Activated CD4-positive, alpha-beta T cell treated with anti-CD3 and anti-CD28 coated beads for 1 hour (primary cell): ENCODE measurements around the gene LAMP1.
"Not testable (repeated sequence)": the region's sequence is repeated elsewhere in the genome, so short reads cannot be mapped to it uniquely, and the experiment has no call there.

Experiments used
- DNase-seq: peaks from one replicate; pipeline ENCODE4 v3.0.0-alpha.2; 2020

Gene LAMP1

DNA sequence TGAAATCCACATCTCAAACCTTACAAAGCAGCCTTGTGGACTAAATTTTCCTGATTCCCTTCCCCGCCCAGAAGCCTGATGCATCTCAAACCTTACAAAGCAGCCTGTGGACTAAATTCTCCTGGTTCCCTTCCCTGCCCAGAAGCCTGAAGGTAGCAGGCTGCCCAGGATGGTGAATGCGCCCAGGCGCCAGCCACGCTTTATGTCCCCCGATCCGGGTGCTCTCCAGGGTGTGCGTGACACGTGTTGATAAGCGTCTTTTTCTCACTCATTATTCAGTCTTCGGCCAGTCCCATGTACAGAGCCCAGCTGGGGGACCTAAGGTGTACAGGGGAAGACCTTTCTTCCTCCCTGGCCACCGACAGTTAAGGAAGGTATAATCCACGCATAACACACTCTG lies 31.8 kb downstream of the LAMP1 start:
- no peak for DNase-seq

DNA sequence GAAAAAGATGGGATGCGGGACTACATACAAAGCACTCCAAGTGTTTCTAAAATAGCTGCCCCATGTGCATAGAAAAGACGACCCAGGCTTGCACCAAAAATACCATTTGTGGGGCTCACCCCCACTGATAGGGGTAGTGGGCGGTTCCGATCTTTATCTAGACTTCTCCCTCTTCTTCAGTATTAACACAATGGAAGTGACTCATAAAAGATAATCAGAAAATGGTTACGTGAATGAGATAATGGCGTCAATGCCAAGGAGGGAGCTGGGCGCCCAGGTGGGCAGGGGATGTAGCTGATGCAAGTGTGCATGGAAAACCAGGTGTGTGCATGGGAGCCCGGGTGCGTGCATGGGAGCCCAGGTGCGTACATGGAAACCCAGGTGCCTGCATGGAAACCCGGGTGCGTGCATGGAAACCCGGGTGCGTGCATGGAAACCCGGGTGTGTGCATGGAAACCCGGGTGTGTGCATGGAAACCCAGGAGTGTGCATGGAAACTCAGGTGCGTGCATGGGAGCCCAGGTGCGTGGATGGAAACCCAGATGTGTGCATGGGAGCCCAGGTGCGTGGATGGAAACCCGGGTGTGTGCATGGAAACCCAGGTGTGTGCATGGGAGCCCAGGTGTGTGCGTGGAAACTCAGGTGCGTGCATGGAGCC lies 32.7 kb downstream of the LAMP1 start:
- DNase-seq, result no peak

DNA sequence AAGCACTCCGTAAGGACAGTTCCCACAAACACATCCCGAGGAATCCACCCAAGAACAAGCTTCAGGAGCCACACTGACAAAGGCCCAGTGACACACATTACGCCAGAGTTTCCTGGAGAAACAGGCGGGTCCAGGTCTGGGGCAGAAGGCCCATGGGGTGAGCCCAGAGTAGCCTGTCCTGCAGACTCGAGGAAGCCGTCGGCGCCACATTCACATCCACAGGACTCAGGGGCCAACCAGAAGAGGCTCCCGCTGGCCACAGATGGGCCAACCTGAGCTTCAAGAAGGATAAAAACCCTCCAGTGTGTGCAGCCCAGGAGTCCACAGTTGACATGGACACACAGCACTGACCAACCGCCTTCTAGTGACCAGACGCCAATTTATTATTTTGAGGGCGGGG lies 35.6 kb downstream of the LAMP1 start:
- DNase-seq, result no peak

DNA sequence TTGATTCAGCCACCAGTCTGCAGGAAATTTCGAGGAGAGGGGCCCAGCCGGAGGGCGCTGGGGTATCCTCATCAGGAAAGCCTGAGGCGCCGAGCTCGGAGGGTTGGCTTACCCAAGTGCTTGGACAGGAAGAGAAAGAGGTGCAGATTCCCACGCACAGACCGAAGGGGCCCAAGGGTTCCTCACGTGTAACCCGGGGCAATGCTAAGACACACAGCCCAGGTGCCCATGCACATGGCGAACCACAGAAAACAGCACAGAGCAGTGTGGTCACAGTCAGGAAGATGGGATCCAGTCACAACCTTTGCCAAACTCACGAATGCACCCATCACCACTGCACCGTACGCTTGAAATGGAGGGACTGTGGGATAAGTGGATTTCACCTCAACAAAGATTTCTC lies 36.0 kb downstream of the LAMP1 start:
- DNase-seq, result no peak

DNA sequence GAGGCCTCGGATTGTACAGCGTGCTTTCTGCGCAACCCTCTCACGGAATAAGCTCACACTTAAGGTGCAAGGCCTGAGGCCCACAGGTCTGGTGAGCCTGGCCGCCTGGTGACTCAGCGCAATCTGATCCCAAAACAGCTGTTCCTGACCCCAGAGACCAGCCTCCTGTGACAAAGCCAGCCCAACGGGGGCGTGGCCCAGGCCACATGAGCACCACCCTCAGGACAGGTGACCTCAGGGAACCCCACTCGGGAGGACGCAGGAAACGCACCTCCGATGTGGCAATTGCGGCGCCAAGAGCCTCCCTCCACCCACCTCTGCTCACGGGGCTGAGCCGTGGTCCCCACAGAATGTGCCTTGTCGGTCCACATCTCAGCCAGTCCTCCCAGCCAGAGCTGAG lies 40.5 kb downstream of the LAMP1 start:
- no peak for DNase-seq

DNA sequence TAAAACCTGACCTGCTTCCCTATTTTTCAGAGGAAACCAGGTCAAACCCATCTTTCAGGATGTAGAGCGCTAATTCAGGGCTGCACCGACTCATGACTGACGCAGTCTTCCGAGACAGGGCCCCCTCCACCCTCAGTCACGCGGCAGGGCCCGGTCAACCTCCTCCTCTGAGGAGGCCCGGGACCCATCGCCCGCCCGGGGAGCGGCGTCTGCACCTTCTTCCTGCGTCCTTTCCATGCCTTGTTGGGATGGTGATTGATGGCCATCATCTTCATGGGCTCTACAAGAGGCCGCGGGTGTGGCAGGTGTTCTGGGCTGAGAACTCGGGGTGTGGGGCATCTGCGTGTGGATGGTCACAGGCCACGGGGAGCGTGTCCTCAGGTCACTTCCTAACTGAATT lies 40.9 kb downstream of the LAMP1 start:
- DNase-seq, result no peak

DNA sequence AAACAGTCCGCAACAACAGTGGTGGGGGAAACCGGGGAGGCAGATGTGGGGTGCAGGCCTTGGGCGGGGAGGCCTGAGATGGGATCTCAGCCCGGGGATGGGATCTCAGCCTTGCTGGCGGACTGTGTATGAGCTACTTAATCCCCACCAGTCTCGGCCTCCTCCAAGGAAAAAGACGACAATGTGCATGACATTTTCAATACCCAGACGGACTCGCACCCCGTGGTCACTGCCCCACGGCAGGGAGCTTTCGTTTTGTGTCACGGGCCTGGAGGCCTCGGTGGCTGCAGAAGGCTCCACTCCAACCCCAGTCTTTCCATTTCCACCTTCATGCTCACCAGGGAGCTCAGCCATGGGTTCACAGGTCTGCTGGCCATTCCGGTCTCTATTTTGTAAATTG lies 41.4 kb downstream of the LAMP1 start:
- DNase-seq, result no peak

DNA sequence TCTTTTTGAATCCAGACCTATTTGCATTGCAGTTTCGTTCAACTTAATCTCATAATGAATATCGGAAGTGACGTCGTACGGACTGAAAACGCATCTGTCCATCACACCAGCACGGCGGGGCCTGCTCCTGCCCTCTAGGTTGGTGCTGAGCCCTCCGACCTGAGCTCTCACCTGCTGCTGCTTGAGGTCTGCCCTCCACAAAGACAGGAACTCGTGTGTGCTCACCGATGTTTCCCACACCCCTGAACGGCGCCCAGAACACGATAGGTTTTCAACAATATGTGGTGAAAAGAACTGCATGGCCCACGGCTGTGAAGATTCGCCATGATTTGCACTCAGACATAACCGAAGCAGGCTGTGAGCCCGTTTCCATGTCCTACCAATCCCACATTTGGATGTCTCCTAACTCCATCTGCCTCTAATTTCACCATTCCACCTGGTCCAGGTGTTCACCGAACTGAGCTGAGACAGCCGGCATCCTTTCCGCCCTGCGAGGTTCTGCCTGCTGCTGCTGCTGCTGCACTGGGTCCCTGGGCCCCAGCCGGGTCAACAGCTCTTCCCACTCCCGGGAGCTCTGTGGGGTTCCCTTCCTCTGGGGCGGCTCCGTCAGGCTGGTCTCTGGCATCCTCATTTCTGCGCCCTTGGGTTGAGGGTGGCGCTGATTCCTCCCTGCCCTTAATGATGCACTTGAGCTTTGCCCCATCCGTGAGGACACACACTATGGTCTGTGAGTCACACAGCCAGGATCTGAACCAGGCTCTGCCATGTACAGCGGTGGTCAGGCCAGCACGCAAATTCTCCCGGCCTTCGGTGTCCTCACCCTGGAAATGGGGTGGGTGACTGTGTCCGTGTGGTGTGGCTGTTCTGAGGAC lies 46.0 kb downstream of the LAMP1 start:
- no peak for DNase-seq

DNA sequence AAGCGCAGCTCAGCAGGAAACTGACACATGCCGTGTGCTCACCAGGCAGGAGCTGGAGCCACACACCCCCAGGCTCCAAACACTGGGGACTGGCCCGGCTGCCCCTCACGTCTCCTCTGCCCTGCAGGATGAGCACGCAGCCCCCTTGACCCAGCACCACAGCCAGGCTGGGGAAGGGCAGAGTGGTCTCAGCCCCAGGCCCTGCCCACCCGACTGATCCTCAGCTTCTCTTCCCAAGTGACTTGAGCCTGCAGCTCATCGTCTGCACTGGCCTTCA lies 46.6 kb downstream of the LAMP1 start:
- DNase-seq, result no peak

DNA sequence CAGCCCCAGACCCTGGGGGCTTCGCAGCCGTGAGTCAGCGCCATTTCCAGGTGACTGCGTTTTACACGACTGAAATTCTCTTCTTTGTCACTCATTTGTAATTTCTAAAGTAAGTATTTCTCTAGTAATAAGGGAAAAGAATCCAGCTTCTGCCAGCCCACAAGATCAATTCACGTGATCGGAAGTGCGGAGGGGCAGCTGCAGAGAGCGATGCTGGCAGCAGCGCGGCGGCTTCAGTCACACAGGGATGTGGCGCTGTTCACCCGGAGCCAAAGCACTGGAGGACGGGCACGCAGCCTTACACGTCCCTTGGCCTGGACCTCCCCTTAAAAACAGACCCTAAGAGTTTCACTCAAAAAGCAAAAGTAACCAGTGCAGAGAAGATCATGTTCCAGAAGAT lies 48.4 kb downstream of the LAMP1 start:
- DNase-seq, result no peak

DNA sequence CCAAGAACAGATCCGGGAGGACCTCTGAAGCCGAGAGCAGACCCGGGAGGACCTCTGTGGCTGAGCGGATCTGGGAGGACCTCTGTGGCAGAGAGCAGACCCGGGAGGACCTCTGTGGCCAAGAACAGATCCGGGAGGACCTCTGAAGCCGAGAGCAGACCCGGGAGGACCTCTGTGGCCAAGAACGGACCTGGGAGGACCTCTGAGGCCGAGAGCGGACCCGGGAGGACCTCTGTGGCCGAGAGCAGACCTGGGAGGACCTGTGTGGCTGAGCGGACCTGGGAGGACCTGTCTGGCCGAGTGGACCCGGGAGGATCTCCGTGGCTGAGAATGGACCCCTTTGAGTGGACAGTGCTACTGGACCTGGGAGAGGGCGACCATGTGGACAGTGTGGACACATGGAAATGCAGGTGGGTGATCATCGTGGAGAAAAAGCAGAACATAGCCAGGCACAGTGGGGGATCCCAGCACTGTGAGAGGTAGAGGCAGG lies 50.7 kb downstream of the LAMP1 start:
- not testable (repeated sequence) for DNase-seq

DNA sequence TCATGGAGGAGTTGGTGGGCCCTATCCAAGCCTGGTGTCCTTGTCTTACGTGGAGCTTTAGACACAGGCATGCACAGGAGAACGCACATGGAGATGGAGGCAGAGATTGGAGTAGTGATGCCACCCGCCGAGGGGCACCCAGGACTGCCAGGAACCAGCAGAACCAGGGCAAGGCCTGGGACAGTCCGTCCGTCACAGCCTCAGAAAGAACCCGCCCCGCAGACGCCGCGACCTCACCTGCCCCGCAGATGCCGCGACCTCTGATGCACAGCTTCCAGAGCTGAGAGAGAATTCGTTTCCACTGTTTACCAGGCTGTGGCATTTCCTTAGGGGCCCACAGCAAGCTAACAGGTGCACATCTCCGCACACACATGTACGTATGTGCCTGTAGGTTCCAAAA lies 51.6 kb downstream of the LAMP1 start:
- no peak for DNase-seq

DNA sequence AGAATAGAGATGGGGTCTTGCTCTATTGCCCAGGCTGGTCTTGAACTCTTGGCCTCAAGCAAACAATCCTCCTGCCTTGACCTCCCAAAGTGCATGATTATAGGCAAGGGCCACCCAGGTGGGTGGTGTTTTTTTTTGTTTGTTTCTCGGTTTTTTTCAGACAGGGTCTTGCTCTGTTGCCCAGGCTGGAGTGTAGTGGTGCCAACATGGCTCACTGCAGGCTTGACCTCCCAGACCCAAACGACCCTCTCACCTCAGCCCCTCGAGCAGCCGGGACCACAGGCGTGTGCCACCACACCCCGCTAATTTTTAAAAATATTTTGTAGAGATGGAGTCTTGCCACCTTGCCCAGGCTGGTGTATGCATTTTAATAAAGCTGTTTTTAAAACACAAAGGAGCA lies 52.0 kb downstream of the LAMP1 start:
- no peak for DNase-seq

DNA sequence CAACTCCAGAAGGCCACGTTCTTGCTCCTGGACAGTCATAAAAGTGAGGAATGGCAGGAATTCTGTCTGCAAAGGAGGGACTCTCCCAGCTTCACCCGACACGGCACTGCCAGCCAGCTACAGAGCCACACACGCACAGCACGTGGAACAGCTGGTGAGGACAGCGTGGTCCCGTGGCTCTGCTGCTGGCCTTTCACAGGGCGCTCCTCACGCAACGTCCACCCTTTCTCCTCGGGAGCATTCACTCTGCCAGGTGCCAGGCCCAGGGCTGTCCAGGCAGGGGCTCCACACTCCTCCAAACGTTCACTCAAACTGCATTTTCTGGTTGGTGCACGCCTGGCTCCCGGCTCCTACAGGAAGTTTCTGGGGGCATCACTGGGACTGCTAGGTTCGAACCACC lies 52.5 kb downstream of the LAMP1 start:
- no peak for DNase-seq

DNA sequence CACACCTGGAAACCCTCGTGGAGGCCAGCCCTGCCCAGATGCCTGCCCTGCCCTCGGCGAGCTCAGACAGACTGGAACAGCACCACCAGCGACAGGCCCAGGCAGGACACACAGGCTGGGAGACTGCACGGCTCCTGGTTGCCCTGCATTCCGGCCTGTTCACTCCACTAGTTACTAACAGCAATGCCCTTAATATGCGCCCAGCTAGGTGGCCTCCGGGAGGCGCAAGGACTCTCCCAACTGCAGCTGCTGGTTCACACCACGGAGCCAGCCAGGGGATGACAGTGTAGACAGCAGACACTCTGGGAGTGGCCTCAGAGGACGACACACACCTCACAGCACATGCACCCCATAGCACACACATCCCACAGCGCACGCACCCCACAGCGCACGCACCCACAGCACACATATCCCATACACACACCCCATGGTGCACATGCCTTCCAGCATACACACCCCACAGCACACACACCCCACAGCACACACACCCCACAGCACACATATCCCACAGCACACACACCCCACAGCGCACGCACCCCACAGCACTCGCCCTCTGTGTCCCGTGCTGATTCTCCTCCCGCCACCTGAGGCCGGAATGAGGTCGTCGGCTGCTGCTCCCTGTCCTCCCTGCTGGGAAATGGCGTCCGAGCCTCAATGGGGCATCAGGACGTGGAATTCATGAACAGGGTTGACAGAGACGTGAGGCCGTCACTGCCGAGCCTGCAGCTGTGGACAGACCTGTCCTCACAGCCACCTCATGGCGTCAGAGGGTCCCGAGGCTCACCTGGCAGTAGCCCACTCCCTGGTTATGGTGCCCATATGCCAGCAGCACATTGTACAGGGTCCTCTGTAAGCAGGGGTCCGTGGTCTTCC lies 53.3 kb downstream of the LAMP1 start:
- no peak for DNase-seq

DNA sequence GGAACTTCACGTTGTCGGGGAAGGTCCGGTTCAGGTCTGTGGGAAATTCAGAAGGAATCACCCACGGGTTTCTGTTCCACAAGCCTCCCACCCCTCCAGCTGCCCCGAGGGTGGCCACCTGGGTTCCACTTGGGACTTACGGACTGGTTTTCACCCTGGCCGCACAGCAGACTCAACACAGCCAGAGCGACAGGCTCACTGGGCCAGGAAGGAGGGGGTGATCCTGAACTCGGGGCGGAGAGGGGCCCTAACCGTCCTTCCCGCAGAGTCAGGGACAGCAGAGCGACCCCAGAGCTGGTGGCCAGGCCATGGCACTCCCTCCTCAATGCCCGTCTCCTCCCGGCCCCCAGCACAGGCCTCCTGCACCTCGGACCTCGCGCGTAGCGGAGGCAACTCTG lies 53.9 kb downstream of the LAMP1 start:
- DNase-seq, result no peak

DNA sequence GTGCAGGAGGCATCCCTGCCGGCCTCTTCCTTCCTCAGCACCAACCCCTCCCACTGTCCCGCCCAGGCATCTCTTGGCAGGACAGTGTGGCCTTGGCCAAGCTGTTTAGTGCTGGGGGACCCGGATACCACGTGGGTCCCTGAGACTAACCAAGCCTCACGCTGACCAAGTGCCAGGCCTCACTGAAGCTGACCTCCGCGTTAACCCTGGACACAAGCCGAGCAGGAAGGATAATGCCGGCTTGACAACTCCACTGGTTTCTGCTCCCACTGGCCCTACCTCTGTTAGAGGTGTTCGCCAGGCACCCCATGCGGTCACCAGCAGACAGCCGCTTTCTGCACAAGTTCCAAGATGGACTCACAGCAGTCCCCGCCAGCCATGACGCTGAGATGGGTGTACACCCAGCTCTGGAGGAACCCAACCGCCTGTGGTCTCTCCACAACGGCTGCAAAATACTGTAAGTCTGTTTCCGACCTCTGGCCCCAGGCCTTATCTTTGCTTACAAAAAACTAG lies 54.5 kb downstream of the LAMP1 start:
- no peak for DNase-seq

DNA sequence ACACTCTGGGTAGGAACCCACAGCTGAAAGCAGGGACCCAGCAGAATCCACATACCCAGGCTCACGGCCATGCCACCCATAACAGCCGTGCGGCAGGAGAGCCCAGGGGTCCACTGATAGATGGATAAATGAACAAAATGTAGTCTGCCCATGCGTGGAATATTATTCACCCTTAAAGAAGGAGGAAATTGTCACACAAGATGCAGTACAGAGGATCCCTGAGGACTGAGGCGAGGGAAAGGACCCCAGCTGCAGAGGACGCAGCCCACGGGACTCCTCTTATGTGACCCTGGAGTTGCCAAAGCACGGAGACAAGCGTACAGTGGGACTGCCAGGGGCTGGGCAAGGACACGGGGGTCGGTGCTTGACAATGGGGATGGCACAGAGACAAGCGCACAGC lies 56.2 kb downstream of the LAMP1 start:
- no peak for DNase-seq

DNA sequence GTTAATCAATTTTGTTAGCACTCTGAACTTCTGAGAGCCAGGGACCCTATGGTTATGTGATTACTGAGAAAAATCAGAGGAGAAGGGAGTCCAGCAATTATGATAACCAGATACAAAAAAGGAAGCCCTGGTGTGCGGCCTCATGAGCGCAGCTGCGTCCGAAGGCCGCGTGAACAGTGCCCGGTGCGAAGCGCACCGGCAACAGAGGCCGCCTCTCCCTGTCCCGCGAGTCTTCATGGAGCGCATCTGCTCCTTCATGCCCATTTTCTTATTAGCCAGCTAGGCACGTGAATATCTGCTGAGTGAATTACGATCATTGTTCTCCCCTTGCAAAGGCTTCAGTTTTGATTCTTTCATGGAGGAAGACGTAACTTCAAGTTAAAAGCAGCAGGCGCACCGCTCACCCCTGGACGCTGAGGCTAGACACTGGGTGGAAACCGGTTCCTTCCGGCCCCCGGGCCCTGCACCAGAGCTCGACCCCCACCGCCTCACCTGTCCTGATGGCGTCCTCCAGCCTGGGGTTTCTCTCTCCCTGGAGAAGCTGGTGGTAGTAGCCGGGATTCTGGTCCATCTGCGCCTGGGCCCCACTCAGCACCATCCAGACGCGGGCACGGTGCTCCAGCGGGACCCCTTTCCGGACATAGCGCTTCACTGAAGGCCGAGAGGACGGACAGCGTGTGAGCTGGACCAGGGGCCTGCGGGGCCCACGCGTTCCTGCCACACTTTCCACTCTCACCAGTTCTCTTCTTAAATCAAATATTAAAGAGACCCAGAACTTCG lies 58.0 kb downstream of the LAMP1 start:
- no peak for DNase-seq

DNA sequence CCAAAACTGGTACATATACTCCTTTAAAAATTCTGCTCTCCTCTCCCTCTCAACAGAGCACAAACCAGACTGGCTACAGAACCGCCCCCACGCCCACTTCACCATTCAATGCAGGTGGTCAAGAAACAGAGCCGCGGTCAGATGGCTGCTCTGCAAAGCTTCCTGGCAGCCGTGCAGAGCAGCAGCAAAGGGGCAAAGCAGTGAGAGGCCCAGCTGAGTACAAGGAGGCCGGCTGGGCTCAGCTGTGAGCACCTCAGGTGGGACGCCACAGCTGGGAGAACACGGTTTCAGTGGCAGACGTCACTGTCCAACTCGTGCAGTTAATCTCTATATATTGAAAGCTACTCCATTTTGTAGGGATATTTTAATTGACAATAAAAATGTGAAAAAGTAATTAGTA lies 58.6 kb downstream of the LAMP1 start:
- DNase-seq, result no peak

DNA sequence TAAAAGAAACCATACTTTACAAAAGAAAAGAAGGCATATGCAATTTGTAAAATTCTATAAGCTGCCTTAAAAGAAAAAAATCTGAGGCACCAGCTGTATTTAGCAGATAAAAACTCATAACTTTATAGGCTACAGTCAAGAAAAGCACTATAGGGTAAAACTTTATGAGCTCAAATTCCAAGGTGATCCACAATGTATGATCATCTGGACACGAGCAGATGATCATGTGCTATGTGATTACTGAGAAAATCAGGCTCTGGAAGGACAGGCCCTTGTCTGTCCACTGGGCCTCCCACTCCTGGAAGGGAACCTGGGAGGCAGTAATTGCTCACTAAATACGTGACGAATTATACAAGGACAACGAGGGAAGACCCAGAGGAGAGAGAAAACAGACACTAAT lies 59.6 kb downstream of the LAMP1 start:
- no peak for DNase-seq

DNA sequence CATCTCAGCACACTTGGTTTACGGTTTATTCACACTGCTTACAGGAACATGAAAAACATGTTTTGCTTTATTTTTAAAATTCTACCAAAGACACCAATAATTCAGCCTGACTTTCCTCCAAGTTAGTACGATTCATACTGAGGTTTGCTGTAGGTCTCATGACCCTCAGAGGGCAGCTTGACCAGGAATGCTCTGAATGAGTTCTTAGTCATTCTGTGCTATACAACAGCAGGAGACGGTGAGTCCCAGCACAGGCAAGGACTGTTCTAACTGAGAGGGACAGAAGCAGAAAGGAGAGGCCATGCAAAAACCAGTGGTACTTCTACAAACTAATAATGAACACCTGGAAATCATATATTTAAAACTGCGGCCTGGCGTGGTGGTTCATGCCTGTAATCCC lies 60.5 kb downstream of the LAMP1 start:
- no peak for DNase-seq
